Lower leg skin (tissue), 3 donors: ENCODE results near the gene MIER2.

Experiments
- POLR2A ChIP-seq, 2 donors: fragments of 450-650 bp; IDR thresholded peaks; one replicate each; pipeline ENCODE4 v1.6.1; 2016 to 2017; ENCODE audit warnings: antibody characterized with exemption in 2 of 2, mild to moderate bottlenecking in 1 of 2, moderate library complexity in 1 of 2
- TF ChIP-seq, protein P1 (sequence below), 3 donors: fragments of 450-650 bp; IDR thresholded peaks; one replicate each; pipeline ENCODE4 v1.5.1; 2016; ENCODE audit warnings: antibody characterized with exemption in 3 of 3, mild to moderate bottlenecking in 3 of 3, moderate library complexity in 2 of 3

DNA sequence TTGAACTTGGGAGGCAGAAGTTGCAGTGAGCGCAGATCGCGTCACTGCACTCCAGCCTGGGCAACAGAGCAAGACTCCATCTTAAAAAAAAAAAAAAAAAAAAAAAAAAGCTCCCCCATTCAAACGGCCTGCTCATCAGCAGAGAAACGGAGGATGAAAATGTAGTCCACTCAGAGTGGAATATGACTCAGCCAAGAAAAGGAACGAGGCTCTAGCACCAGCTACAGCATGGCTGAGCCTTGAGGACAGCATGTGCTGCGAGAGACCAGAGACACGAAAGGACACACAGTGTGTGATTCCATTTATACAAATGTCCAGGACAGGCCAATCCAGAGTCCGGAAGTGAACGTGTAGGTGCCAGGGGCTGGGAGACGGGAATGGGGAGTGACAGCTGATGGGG, 18.1 kb upstream of the MIER2 start:
- TF ChIP-seq, protein P1, sequence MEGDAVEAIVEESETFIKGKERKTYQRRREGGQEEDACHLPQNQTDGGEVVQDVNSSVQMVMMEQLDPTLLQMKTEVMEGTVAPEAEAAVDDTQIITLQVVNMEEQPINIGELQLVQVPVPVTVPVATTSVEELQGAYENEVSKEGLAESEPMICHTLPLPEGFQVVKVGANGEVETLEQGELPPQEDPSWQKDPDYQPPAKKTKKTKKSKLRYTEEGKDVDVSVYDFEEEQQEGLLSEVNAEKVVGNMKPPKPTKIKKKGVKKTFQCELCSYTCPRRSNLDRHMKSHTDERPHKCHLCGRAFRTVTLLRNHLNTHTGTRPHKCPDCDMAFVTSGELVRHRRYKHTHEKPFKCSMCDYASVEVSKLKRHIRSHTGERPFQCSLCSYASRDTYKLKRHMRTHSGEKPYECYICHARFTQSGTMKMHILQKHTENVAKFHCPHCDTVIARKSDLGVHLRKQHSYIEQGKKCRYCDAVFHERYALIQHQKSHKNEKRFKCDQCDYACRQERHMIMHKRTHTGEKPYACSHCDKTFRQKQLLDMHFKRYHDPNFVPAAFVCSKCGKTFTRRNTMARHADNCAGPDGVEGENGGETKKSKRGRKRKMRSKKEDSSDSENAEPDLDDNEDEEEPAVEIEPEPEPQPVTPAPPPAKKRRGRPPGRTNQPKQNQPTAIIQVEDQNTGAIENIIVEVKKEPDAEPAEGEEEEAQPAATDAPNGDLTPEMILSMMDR (IDR thresholded peaks at IDR 0.05) = no peak
- TF ChIP-seq POLR2A (IDR thresholded peaks at IDR 0.05) = no peak
